Nephron progenitor cell (in vitro differentiated cells): ENCODE measurements around the gene FLRT3.

Experiments used
- DNase-seq: peaks from one replicate; pipeline ENCODE4 v3.0.0; 2021
- H3K27ac Mint-ChIP-seq: 2 replicates; pipeline ENCODE4 v1.8.0; 2021; ENCODE audit warnings: mild to moderate bottlenecking, moderate library complexity, mixed read lengths
- H3K27me3 Mint-ChIP-seq: 2 replicates; pipeline ENCODE4 v1.8.0; 2021; ENCODE audit warnings: mild to moderate bottlenecking, low read depth, mixed read lengths; ENCODE audit not compliant: poor library complexity
- H3K36me3 Mint-ChIP-seq: 2 replicates; pipeline ENCODE4 v1.8.0; 2021; ENCODE audit warnings: low read depth, mixed read lengths
- H3K4me1 Mint-ChIP-seq: 2 replicates; pipeline ENCODE4 v1.8.0; 2021; ENCODE audit warnings: mixed read lengths
- H3K4me3 Mint-ChIP-seq: 2 replicates; pipeline ENCODE4 v1.8.0; 2021; ENCODE audit warnings: mild to moderate bottlenecking, moderate library complexity, mixed read lengths
- H3K9me3 Mint-ChIP-seq: 2 replicates; pipeline ENCODE4 v1.8.0; 2021; ENCODE audit warnings: mild to moderate bottlenecking, moderate library complexity, mixed read lengths
- TF ChIP-seq, protein P1 (sequence below): fragments of 200-600 bp; sonication (generic); IDR thresholded peaks from 2 replicates; pipeline ENCODE4 v1.5.0; 2021; ENCODE audit warnings: antibody characterized with exemption

The FLRT3 gene

DNA sequence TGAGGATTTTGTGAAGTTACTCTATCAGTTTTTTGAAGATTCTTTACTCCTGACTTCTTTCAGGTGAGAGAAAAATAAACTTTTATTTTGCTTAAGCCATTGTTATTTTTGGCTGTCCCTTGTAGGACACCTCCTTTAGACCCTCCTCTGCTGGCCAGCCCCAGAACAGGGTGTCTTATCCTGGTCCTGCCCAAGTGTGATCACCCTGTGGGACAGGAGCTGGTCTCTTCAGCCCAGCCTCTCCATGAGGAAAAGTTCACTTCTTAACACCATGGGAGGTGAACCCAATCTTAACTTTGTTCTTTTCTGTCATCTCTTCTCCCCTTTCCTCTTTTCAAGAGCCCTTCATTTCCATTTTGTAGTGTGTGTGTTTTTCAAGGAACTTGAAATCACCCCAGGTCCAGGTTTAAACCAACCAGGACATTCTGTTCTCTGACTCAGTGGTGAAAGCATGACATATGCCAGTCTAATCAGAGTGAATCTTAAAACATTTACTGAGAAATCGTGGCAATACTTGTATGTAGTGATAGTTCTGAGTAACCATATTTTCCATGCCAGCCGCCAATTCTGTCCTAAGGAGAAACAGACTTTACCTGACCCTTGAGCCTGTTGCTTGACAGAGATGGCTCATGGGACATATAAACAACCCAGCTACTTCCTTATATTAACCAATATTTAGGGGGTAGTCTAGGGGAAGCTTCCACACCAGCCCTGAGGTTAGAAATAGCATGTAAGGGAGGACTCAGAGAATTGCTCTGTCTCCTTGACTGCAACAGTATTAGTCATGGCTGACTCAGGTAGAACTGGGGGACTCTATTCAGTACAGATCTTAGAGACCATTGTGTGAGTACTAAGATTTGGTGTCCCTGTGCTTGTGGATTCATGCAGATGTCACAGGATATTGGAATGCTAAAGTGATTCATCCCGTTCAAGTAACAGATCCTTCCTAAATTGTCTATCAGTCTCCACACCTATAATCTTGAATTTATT, 48.8 kb downstream of the FLRT3 start:
- Mint-ChIP-seq H3K27ac (no peak overlapping the region), H3K36me3 (no peaks in the 10 kb centered on the region), H3K4me1 (no peaks in the 10 kb centered on the region), H3K27me3 (no peaks in the 10 kb centered on the region), H3K4me3 (no peak overlapping the region), H3K9me3 (no peaks in the 10 kb centered on the region)
- TF ChIP-seq, protein P1, sequence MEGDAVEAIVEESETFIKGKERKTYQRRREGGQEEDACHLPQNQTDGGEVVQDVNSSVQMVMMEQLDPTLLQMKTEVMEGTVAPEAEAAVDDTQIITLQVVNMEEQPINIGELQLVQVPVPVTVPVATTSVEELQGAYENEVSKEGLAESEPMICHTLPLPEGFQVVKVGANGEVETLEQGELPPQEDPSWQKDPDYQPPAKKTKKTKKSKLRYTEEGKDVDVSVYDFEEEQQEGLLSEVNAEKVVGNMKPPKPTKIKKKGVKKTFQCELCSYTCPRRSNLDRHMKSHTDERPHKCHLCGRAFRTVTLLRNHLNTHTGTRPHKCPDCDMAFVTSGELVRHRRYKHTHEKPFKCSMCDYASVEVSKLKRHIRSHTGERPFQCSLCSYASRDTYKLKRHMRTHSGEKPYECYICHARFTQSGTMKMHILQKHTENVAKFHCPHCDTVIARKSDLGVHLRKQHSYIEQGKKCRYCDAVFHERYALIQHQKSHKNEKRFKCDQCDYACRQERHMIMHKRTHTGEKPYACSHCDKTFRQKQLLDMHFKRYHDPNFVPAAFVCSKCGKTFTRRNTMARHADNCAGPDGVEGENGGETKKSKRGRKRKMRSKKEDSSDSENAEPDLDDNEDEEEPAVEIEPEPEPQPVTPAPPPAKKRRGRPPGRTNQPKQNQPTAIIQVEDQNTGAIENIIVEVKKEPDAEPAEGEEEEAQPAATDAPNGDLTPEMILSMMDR, result no peak
- no peak for DNase-seq

DNA sequence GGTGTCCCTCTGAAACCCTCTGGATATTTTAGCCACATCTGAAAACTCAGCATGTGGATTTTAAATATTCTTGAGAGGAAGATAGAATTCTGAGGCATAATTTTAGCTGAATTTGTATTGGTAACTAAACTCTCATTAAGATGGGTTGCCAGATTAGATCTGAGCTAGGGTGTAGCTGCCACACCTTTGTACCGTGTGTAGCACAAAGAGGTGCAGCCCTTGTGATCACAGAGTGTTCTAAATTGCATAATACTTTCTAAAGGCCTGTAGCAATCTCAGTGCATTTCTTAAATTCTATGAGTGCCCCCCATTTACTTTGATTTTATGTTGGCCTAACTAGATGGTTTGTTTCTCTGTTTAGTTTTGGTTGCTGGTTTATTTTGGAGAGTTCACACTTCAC, 53.0 kb downstream of the FLRT3 start:
- no peaks in the 10 kb centered on the region for H3K9me3 Mint-ChIP-seq
- no peak overlapping the region for H3K27ac Mint-ChIP-seq
- no peaks in the 10 kb centered on the region for H3K27me3 Mint-ChIP-seq
- DNase-seq, result no peak
- H3K4me1 Mint-ChIP-seq, result no peaks in the 10 kb centered on the region
- no peaks in the 10 kb centered on the region for H3K36me3 Mint-ChIP-seq
- TF ChIP-seq, protein P1, result no peak
- no peak overlapping the region for H3K4me3 Mint-ChIP-seq

DNA sequence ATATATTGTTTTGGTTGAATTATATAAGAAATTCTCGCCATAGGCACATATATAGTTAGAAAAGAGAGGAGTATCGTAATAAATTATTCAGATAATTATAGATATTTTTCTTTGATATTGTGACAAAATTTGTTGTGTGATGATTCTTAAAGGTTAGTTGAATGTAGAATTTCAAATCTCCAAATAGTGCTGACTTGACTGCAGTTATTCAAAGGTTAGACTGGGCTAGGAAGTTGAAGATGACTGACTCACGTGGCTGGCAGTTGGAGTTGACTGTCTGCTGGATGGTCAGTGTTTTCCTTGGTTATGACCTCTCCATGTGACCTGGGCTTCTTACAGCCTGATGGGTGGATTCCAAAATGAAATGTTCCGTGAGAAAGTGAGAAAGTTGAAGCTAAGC, 55.3 kb downstream of the FLRT3 start:
- H3K27me3 Mint-ChIP-seq, result no peaks in the 10 kb centered on the region
- H3K9me3 Mint-ChIP-seq, result no peaks in the 10 kb centered on the region
- no peaks in the 10 kb centered on the region for H3K36me3 Mint-ChIP-seq
- no peaks in the 10 kb centered on the region for H3K4me1 Mint-ChIP-seq
- TF ChIP-seq, protein P1, result no peak
- DNase-seq, result no peak
- H3K27ac Mint-ChIP-seq, result no peak overlapping the region
- no peak overlapping the region for H3K4me3 Mint-ChIP-seq
